RCC 7860 (cell line): Measurements from ENCODE around the gene PEAK1.

ENCODE experiments used
- DNase-seq: peaks from one replicate; pipeline ENCODE4 v3.0.0-alpha.2; 2015; ENCODE audit warnings: low spot score
- FAIRE-seq: peaks from 2 replicates; lab custom pipeline; 2012; peaks lifted over from hg19 to GRCh38; lab: Jason Lieb, UNC

The PEAK1 gene

DNA sequence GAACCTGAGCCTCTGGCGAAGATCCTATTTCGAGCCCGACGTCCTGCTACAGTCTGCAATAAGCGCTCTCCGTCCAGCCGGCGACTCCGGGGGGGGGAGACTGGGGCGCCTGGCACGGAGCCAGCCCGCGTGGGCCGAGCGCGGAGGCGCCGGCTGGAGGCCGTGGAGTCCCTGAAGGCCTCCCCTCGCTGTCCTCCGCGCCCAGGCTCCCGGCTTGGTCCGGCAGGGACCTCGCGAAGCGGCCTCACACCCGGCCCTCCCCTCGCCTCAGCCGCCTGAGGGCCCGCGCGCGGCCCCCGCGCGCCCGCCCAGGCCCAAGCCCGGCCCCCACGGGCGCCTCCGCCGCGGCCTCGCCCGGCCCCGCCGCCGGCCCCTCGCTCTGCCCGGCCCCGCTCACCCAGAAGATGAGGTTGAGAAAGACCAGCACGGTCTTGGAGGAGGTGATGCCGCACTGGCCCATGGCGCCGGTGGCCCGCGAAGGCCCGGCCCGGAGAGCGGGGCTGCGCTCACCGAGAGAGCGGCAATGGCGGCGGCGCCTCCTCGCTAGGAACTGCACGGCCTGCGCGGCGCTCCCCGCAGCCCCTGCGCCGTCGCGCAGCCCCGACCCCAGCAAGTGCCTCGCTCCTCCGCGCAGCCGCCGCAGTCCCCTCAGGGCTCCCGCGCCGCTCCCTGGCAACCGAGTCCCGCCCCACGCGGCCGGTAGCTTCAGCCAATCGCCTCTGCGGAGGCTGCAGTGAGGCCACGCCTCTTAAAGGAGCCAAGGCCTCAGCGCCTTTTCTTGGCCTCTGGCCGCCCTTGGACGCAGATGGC lies 349.2 kb downstream of the PEAK1 start, which contains the start of gene TSPAN3:
TSPAN3 (minus strand) TSS at position 615 of the 810 bp plus-strand sequence; CDS start at position 460, 155 bp downstream.
- DNase-seq, result peak; percentile 79
- FAIRE-seq, result no peak

DNA sequence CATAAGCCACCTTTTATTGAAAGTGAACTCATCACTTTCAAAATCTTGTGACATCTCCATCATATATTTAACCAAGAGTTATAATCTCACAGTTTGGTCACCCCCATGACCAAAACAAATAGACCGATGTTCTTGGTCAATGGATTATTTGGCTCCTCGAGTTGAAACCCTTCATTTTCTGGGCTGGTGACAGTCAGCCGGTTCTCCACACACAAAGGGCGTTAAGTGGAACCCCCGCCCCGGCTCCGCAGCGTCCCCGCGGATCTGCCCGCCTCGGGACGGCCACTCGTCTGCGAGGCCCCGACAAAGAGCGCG lies 349.8 kb downstream of the PEAK1 start:
- FAIRE-seq (no peak), DNase-seq (no peak)

DNA sequence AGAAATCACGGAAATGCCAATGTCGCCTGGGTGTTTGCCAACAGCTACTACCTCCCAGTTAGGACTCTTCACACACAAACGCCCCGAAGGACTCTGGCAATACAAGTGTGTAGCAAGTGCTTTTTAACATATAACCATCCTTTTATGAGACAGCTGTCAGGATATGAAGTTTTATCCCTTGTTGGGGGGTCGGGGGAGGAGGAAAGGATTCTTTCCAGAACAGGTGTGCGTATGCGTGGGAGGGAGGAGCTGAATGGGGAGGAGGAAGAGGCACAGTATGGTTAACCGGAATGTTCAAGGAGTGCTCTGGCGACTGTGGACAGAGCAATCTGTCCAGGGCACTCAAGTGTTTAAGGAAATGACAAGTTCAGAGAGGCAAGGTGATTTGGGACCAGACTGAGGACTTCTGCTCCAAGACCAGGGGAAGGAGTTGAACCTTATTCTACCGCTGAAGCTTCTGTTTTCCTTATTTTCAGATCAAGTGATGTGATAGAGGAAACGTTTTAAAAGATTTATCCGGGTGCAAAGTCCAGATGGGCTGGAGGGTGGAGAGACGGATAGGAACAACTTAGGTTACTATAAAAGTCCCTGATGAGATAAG lies 350.3 kb downstream of the PEAK1 start:
- FAIRE-seq, result no peak
- peak; percentile 20 for DNase-seq

DNA sequence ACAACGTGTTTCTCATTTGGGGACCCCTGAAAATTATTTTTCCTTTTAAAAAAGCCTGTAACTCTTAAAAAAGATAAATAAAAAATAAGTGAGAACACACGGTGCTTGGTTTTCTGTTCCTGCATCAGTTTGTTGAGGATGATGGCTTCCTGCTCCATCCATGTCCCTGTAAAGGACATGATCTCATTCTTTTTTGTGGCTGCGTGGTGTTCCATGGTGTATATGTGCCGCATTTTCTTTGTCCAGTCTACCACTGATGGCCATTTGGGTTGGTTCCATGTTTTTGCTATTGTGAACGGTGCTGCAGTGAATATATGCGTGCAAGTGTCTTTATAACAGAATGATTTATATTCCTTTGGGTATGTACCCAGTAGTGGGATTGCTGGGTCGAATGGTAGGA lies 351.3 kb downstream of the PEAK1 start:
- no peak for FAIRE-seq
- DNase-seq, result no peak

DNA sequence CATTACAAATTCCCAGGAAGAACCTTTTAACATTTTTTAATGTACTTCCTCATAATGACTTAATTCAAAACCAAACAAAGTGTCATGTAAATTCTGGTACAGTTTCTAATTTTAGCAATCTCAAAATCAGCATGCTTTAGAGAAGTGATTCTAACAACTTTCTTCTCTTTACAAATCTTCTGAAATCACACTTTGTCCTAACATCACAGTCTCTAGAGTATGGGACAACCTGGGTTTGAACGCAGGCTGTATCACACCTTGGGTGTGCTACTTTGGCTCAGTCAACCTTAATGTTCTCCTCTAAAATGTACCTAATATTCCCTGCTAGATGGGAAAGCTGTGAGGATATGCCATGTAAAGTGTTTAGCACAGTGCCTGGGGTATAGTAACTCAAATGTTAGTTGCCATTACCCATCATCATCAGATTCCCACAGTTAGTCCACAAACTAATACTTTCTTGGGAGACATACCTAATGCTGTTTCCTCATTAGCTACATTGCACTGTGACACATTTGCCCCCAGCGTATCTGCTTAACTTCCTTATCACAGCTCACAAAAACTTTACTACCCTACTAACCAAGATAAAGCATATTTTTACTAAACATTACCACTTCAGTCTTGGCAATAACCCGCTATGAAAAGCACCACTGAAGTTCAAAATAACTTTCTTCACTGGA lies 352.1 kb downstream of the PEAK1 start:
- no peak for DNase-seq

DNA sequence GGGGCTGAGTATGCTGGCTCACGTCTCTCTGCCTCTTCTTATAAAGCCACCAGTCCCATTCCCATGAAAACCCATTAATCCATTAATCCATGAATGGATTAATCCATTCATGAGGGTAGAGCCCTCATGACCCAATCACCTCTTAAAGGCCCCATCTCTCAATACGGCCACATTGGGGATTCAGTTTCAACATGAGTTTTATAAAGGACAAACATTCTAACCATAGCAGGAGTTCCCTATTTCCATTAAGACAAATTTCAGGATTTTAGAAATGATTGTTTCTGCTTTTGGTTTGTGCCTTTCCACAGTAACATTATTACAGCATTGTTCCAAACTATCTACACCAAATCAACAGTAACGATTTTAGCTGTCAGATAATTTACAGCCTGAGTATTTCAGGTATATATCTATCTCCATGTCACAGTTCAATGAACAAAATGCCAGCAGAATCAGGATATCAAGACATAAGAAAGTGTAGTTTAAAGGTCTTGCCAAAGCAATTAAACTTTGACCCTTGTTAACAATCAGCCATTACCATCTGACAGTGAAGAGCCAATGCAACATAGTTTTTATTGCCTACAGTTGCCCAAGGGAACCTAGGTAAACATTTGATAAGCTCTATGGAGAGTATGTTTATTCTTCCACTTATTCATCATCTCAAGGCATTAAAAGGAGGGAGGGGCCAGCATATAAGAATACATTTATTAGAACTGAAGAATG lies 352.8 kb downstream of the PEAK1 start:
- peak; percentile 23 for DNase-seq
- FAIRE-seq, result no peak

More for the DNA sequence above, 352.1 kb downstream of the PEAK1 start:
- no peak for FAIRE-seq

DNA sequence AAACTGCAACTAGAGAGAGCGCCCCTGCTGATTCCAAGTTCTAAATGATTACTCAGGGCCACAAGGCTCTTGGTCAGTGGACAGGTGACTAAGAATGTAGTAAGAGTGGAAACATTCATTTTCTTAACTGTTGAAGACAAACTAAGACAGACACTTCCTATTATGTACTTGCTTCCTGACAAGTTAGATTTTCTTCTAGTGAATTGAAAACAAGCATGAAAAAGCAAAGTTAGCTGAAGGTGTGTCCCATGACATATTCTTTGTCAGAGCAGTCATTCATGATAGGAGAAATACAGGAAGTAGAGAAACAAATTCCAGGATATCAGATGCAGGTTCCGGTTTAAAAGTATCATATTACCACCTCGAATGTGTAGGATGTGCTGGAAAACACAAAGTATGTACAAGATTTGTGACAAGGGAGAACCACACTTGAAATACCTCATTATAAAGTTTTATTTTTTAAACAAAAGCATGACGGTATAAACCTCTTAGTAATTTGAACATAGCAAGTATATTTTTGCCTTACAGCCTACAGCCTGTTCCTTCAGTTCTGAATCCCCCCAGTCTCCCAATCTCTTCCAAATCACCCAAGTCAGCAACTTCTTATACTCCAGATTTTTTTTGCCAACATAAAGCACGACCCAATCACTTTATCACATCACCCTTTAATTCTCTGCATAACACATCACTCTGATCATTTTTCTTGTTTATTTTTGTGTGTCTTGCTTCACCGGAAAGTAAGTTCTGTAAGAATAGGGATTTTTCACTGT lies 355.2 kb downstream of the PEAK1 start:
- peak; percentile 91 for FAIRE-seq
- peak; percentile 84 for DNase-seq

DNA sequence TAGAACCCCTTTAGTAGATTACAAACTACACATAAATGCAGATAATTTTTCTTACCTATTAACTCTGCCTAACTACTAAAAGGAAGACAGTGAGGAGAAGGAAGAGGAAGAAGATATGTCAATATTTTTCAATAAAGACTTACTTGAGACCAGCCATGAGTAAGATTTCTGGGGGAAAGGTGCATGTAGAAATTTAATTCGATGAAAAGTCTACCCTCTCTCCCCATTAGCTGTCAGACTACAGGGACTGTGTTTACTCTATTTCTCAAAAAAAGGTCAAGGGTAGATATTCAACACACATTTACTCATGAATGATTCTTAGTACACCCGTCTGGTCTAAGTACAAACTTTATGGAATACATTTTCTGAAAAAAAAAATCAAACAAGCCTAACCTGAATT lies 355.8 kb downstream of the PEAK1 start:
- DNase-seq, result no peak
- FAIRE-seq, result no peak

DNA sequence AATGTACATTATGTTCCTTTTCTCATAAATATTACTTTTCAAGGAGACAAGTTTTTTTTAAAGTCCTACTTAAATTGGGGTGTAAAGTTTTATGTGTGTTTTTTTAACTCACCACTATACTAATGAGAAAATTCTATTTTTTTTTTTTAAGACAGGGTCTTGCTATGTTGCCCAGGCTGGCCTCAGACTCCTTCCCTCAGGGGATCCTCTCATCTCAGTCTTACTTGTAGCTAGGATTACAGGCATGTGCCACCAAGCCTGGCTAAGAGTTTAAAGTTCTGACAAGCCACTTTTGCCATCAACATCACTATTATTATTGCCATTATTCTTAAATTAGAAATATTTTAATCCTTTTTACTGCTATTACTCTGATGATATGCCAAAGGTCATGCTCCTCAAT lies 356.7 kb downstream of the PEAK1 start:
- FAIRE-seq (no peak), DNase-seq (no peak)

DNA sequence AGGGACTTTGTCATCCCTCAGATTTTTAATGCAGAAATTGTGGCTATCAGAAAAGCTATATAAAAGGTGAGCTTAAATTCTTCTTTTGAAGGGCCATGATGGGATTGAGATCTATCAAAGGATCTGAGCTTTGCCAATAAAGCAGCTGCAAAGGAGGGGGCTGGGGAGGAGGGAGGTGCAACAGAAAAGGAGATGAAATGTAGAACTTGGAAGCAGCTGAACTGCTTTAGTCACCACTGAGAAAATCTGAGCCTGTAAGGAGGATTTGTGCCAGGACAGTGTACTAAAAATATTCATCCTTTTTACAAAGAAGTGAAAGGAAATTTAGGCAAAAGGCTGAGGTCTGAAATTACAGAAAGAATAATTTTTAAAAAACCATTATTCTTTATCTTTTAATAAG lies 359.4 kb downstream of the PEAK1 start:
- DNase-seq, result no peak
- no peak for FAIRE-seq

DNA sequence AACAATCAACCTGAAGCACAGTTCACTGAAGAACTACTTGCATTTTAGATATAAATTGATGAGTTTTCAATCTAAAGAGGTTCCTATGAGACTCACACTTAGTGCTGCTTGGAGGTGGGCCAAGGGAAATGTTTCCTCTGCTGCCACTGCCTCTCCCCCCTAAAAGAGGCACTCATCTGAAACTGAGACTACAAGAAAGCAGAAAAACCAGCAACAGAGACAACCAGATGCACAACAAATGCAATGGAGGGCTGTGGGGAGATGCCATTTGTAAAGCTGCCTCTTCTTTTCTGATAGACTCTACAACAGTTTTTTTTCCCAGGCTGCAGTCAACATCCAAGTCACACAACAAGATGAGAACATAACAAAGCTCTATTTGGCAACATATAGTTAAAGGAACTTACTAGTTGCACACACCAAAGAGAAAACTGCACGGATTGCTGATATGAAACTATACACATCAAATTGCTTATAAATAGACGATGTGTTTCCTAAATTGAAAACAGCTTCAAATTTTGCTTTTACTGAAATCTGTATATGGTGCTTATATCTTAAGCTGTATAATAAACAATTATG lies 360.0 kb downstream of the PEAK1 start:
- DNase-seq (no peak), FAIRE-seq (no peak)

DNA sequence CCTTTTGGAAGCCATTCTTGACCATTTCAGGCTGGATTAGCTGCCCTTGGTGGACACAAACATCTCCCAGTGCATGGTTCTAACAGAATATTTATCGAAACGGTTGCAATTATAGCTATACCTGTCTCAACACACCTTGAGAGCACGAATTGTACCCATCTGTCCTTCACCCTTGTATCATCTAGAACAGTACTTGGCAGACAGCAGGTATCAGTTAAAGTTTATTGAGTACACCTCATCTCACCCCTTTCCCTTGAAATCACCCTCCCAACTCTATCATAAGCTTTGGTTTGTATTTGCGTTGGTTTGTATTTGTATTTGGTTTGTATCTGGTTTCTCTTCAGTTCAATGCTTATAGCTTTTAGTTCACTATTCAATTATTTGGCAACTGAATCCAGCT lies 361.4 kb downstream of the PEAK1 start:
- no peak for FAIRE-seq
- no peak for DNase-seq

DNA sequence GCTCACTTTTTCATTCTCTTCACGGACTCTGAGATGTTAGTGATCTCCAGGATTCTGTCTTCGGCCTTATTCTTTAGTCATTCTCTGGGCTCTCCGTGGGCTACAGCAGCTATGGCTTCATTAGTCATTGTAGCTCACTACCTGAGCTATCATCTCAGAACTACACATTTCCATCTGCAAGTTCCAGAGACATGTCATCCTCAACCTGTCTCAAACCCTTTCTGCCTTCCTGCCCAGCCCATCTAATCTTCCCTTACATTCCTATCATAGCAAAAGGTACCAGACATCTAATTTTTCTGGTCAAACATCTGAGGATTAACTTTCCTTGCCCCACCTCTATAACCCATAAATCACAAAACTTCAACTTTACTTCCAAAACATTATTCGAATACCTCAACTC lies 362.2 kb downstream of the PEAK1 start:
- DNase-seq, result peak; percentile 8
- no peak for FAIRE-seq

DNA sequence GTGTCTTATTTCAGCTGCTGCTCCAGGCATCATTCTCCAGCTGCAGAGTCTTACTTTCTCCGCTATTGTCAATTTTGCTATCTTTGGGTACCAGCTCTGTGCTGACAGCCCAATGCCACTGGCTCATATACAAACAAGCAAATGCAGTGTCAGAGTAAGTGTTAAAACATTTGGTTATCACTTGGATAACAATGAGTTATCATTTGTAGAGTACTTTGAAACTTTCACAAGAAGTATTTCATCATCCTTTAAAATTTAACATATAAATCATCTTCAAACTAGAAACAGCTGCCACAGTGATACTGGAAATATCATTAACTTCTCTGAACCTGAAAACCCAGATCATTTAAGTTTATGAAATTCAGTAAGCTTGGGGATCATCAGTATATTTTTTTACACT lies 362.8 kb downstream of the PEAK1 start:
- no peak for DNase-seq
- no peak for FAIRE-seq

DNA sequence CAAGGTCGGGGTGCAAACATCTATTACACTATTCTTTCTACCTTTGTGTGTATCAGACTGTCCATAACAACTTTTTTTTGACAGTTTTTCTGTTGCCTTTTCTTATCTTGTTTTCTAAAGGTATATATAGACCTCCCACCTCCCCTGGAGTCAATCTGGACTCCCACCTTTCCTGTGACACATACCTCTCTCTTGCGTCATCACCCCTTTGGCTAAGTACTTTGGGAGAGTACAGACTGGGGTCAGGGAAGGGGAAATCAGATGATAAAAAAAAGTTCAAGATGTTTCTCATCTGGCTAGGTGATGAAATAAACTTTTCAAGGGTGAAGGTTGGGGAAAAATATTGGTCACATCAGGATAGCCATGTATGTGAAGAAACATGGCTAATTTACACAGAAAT lies 366.2 kb downstream of the PEAK1 start:
- DNase-seq, result no peak
- no peak for FAIRE-seq

DNA sequence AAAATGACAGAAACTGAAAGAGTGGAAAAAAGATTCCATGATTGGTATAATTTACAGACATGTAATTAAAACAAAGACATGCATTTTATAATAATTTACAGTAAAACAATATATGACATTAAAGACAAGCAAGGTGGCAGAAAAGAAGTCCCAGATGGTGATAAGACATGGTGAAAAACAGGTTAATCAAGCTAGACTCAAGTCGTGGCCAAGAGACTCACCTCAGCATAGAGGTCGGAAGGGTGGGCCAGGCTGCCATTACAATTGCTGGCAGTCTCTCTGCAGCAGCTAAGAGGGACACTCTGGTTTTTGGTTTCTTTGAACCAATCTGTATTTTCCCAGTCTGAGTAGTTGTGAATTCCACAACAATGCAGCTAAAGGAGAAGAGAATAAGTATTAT lies 367.3 kb downstream of the PEAK1 start:
- FAIRE-seq, result no peak

More for the DNA sequence above, 367.3 kb downstream of the PEAK1 start:
- no peak for DNase-seq
